ENCODE results near the gene NDUFB6.

GRCh38 chr9:32533816-32534215, 39.1 kb downstream of the NDUFB6 start:
- TF ChIP-seq POLR2AphosphoS5 (IDR thresholded peaks at IDR 0.05; ENCODE audit: low read depth), result no peak
- TF ChIP-seq CTCF (IDR thresholded peaks at IDR 0.05; ENCODE audit: insufficient read depth, low read length), result no peak
- TF ChIP-seq SPI1 (IDR thresholded peaks at IDR 0.05; ENCODE audit: borderline replicate concordance, low read depth), result no peak
- TF ChIP-seq REST (IDR thresholded peaks at IDR 0.05; ENCODE audit: insufficient replicate concordance, low read depth), result no peak

Data from HL-60 (cell line).